HG02852 (cell line): ENCODE results near the gene ZFC3H1.
A peak's percentile ranks its signal among the peaks of the same experiment; 100 is the strongest.

ENCODE experiments used
- ATAC-seq: cut with Tn5 transposase; IDR thresholded peaks from one replicate; pipeline ENCODE4 v1.9.1; 2021; ENCODE audit warnings: mild to moderate bottlenecking, moderate library complexity; ENCODE audit not compliant: unreplicated experiment

Gene ZFC3H1

GRCh38 chr12:71638499-71638898 is 25.1 kb downstream of the ZFC3H1 start:
- ATAC-seq: no peak

GRCh38 chr12:71636704-71637115 is 26.9 kb downstream of the ZFC3H1 start:
- ATAC-seq: peak; percentile 48

GRCh38 chr12:71627438-71628002 is 36.1 kb downstream of the ZFC3H1 start:
- no peak for ATAC-seq

- ATAC-seq: no peak
Observed at GRCh38 chr12:71626768-71627167, 36.9 kb downstream of the ZFC3H1 start.

GRCh38 chr12:71626098-71626497 is 37.5 kb downstream of the ZFC3H1 start:
- ATAC-seq: peak; percentile 67

- no peak for ATAC-seq
Observed at GRCh38 chr12:71625476-71625875, 38.2 kb downstream of the ZFC3H1 start.

- ATAC-seq: no peak
Observed at GRCh38 chr12:71621938-71622337, 41.7 kb downstream of the ZFC3H1 start.

GRCh38 chr12:71610031-71610795 is 53.4 kb downstream of the ZFC3H1 start:
- no peak for ATAC-seq

GRCh38 chr12:71607494-71608330 is 55.9 kb downstream of the ZFC3H1 start:
- ATAC-seq: no peak

- ATAC-seq: no peak
Observed at GRCh38 chr12:71605039-71605438, 58.6 kb downstream of the ZFC3H1 start.

GRCh38 chr12:71602761-71603577 is 60.7 kb downstream of the ZFC3H1 start:
- no peak for ATAC-seq

GRCh38 chr12:71601546-71601945 is 62.1 kb downstream of the ZFC3H1 start:
- no peak for ATAC-seq

- ATAC-seq: no peak
Observed at GRCh38 chr12:71599210-71599609, 64.4 kb downstream of the ZFC3H1 start.

- ATAC-seq: no peak
Observed at GRCh38 chr12:71594214-71594948, 69.3 kb downstream of the ZFC3H1 start.

- no peak for ATAC-seq
Observed at GRCh38 chr12:71592841-71593240, 70.8 kb downstream of the ZFC3H1 start.

GRCh38 chr12:71591601-71592000 is 72.0 kb downstream of the ZFC3H1 start:
- ATAC-seq: no peak

- ATAC-seq: no peak
Observed at GRCh38 chr12:71589478-71589881, 74.2 kb downstream of the ZFC3H1 start.

- ATAC-seq: no peak
Observed at GRCh38 chr12:71587012-71587411, 76.6 kb downstream of the ZFC3H1 start.

- ATAC-seq: no peak
Observed at GRCh38 chr12:71585218-71585617, 78.4 kb downstream of the ZFC3H1 start.

GRCh38 chr12:71584356-71584755 is 79.3 kb downstream of the ZFC3H1 start:
- no peak for ATAC-seq
